Neural progenitor cell (in vitro differentiated cells): ENCODE results near the gene RIPPLY3. TPM values are rescaled to one million over a fixed set of nuclear protein-coding genes. Genes with fewer than 3 reads are reported as not detected.

ENCODE experiments used
- DNase-seq: peaks from one replicate; pipeline ENCODE4 v3.0.0-alpha.2; 2016; ENCODE audit warnings: low spot score
- H2AFZ ChIP-seq: fragments of 200-600 bp; sonication (generic); replicated peaks from 2 replicates; pipeline ENCODE4 v1.6.1; 2016; ENCODE audit warnings: antibody characterized with exemption
- H3F3A ChIP-seq: fragments of 200-600 bp; sonication (generic); 2 replicates; pipeline ENCODE4 v1.6.1; 2016; ENCODE audit warnings: antibody characterized with exemption, low read depth
- H3K27ac ChIP-seq: fragments of 200-600 bp; sonication (generic); 2 replicates; pipeline ENCODE4 v1.5.1; 2016; ENCODE audit warnings: mild to moderate bottlenecking
- H3K27me3 ChIP-seq: fragments of 200-600 bp; sonication (generic); 2 replicates; pipeline ENCODE4 v1.6.1; 2016; ENCODE audit warnings: mild to moderate bottlenecking, moderate library complexity
- H3K36me3 ChIP-seq: fragments of 200-600 bp; sonication (generic); 2 replicates; pipeline ENCODE4 v1.5.1; 2016
- H3K4me1 ChIP-seq: fragments of 200-600 bp; sonication (generic); 2 replicates; pipeline ENCODE4 v1.6.1; 2016; ENCODE audit warnings: mixed run types
- H3K4me2 ChIP-seq: fragments of 200-600 bp; sonication (generic); 2 replicates; pipeline ENCODE4 v1.6.1; 2016
- H3K4me3 ChIP-seq: fragments of 200-600 bp; sonication (generic); 2 replicates; pipeline ENCODE4 v1.5.1; 2016
- H3K79me2 ChIP-seq: fragments of 200-600 bp; sonication (generic); 2 replicates; pipeline ENCODE4 v1.6.1; 2016; ENCODE audit warnings: low read depth
- H3K9ac ChIP-seq: fragments of 200-600 bp; sonication (generic); 2 replicates; pipeline ENCODE4 v1.6.1; 2016
- H3K9me3 ChIP-seq: fragments of 200-600 bp; sonication (generic); 2 replicates; pipeline ENCODE4 v1.5.1; 2016; ENCODE audit warnings: low read depth
- H4K20me1 ChIP-seq: fragments of 200-600 bp; sonication (generic); 2 replicates; pipeline ENCODE4 v1.6.1; 2016; ENCODE audit warnings: low read depth
- H3K27ac Mint-ChIP-seq: 3 replicates; pipeline ENCODE4 v1.8.0; 2021; ENCODE audit warnings: mixed read lengths
- H3K27me3 Mint-ChIP-seq: 2 replicates; pipeline ENCODE4 v1.8.0; 2022; ENCODE audit warnings: low read depth, mild to moderate bottlenecking, inconsistent platforms, moderate library complexity, mixed read lengths; ENCODE audit not compliant: insufficient read depth
- H3K36me3 Mint-ChIP-seq: 3 replicates; pipeline ENCODE4 v1.8.0; 2021; ENCODE audit warnings: mixed read lengths
- H3K4me1 Mint-ChIP-seq: 3 replicates; pipeline ENCODE4 v1.8.0; 2021; ENCODE audit warnings: mixed read lengths
- H3K4me3 Mint-ChIP-seq: 3 replicates; pipeline ENCODE4 v1.8.0; 2021; ENCODE audit warnings: mild to moderate bottlenecking, moderate library complexity, mixed read lengths
- H3K9me3 Mint-ChIP-seq: 3 replicates; pipeline ENCODE4 v1.8.0; 2020; ENCODE audit warnings: mixed read lengths
- EZH2 ChIP-seq: fragments of 200-600 bp; sonication (generic); IDR thresholded peaks from 2 replicates; pipeline ENCODE4 v1.6.1; 2017; ENCODE audit warnings: antibody characterized with exemption, mild to moderate bottlenecking, moderate library complexity
- EZH2phosphoT487 ChIP-seq: fragments of 200-600 bp; sonication (generic); IDR thresholded peaks from 2 replicates; pipeline ENCODE4 v1.6.1; 2017; ENCODE audit warnings: antibody characterized with exemption
- total RNA-seq: library from RNA; depleted of rRNA; stranded (reverse); fragments of >200 nt; gene quantifications from 2 replicates; pipeline ENCODE4 v1.2.3, GENCODE V29; 2015; ENCODE audit warnings: low replicate concordance
- TF ChIP-seq, protein P1 (sequence below): fragments of 200-600 bp; sonication (generic); IDR thresholded peaks from 2 replicates; pipeline ENCODE4 v1.5.1; 2017; ENCODE audit warnings: antibody characterized with exemption, mild to moderate bottlenecking

The RIPPLY3 gene
- total RNA-seq, 1 donor from 2014 or later: 2.8 TPM

DNA sequence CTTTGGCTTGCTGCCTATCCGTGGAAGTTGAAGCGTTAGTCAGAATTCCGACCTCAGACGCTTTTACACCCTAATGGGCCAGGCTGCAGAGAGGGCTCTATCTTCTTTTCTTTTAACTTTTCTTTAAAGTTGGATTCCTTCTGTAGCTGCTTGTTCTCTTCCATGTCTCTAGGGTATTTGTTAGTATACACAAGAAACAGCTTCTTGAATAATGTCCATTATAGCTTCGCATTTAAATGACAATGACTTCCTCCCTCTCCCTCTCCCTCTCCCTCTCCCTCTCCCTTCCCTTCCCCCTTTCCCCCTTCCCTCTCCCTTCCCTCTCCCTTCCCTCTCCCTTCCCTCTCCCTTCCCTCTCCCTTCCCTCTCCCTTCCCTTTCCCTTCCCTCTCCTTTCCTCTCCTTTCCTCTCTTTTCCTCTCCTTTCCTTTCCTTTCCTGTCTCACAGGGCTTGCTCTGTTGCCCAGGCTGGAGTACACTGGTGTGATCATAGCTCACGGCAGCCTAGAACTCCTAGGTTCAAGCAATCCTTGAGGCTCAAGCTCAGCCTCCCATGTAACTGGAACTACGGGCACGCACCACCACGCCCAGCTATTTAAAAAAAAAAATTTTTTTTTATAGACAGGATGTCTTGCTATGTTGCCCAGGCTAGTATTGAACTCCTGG, 33.0 kb downstream of the RIPPLY3 start:
- Mint-ChIP-seq H3K27ac (no peak overlapping the region), H3K27me3 (peaks cover 6% of the 10 kb centered on the region), H3K9me3 (no peaks in the 10 kb centered on the region), H3K4me1 (peaks cover 8% of the 10 kb centered on the region), H3K4me3 (no peak overlapping the region), H3K36me3 (no peaks in the 10 kb centered on the region)
- H2AFZ ChIP-seq: peak overlapping the region; percentile 31
- no peak overlapping the region for H3K4me3 ChIP-seq
- peaks cover 64% of the 10 kb centered on the region for H3K27me3 ChIP-seq
- H3K4me2 ChIP-seq: peak overlapping the region; percentile 42
- no peaks in the 10 kb centered on the region for H3K9me3 ChIP-seq
- no peaks in the 10 kb centered on the region for H3K36me3 ChIP-seq
- H3K79me2 ChIP-seq: no peaks in the 10 kb centered on the region
- no peaks in the 10 kb centered on the region for H4K20me1 ChIP-seq
- H3K4me1 ChIP-seq: peaks cover 14% of the 10 kb centered on the region
- TF ChIP-seq EZH2 (no peak), EZH2phosphoT487 (no peak)
- TF ChIP-seq, protein P1, sequence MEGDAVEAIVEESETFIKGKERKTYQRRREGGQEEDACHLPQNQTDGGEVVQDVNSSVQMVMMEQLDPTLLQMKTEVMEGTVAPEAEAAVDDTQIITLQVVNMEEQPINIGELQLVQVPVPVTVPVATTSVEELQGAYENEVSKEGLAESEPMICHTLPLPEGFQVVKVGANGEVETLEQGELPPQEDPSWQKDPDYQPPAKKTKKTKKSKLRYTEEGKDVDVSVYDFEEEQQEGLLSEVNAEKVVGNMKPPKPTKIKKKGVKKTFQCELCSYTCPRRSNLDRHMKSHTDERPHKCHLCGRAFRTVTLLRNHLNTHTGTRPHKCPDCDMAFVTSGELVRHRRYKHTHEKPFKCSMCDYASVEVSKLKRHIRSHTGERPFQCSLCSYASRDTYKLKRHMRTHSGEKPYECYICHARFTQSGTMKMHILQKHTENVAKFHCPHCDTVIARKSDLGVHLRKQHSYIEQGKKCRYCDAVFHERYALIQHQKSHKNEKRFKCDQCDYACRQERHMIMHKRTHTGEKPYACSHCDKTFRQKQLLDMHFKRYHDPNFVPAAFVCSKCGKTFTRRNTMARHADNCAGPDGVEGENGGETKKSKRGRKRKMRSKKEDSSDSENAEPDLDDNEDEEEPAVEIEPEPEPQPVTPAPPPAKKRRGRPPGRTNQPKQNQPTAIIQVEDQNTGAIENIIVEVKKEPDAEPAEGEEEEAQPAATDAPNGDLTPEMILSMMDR: no peak
- H3F3A ChIP-seq: peaks cover 11% of the 10 kb centered on the region
- no peak for DNase-seq
- H3K27ac ChIP-seq: no peak overlapping the region
- no peak overlapping the region for H3K9ac ChIP-seq

DNA sequence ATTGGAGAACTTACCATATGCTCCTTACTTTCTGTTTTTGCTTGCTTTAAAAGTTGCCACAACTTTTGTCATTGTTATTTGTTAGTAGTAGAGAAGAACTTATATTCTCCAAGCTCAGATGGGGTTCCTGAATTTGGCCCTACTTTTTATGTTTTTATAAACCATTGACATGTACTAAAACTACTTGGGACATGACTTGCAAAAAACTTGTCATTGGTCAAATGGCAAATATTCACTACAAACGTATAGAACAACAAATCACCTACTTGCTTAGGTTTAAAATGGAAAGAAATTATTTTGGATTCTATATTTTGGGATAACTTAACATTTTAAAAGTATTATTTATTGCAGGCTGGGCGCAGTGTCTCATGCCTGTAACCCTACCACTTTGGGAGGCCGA, 33.7 kb downstream of the RIPPLY3 start:
- no peak overlapping the region for H2AFZ ChIP-seq
- no peaks in the 10 kb centered on the region for H3K36me3 Mint-ChIP-seq
- H3K4me1 Mint-ChIP-seq: peaks cover 10% of the 10 kb centered on the region
- H3K9me3 ChIP-seq: no peaks in the 10 kb centered on the region
- peaks cover 11% of the 10 kb centered on the region for H3F3A ChIP-seq
- no peak overlapping the region for H3K9ac ChIP-seq
- H3K27me3 ChIP-seq: peaks cover 71% of the 10 kb centered on the region
- no peak for DNase-seq
- H3K27ac ChIP-seq: no peak overlapping the region
- H3K27me3 Mint-ChIP-seq: peaks cover 8% of the 10 kb centered on the region
- no peaks in the 10 kb centered on the region for H3K36me3 ChIP-seq
- H3K4me2 ChIP-seq: no peak overlapping the region
- no peak overlapping the region for H3K4me3 Mint-ChIP-seq
- TF ChIP-seq, protein P1: no peak
- TF ChIP-seq EZH2phosphoT487 (no peak), EZH2 (no peak)
- H3K4me1 ChIP-seq: peaks cover 14% of the 10 kb centered on the region
- H3K4me3 ChIP-seq: no peak overlapping the region
- no peaks in the 10 kb centered on the region for H3K9me3 Mint-ChIP-seq
- no peak overlapping the region for H3K27ac Mint-ChIP-seq
- no peaks in the 10 kb centered on the region for H4K20me1 ChIP-seq
- no peaks in the 10 kb centered on the region for H3K79me2 ChIP-seq

DNA sequence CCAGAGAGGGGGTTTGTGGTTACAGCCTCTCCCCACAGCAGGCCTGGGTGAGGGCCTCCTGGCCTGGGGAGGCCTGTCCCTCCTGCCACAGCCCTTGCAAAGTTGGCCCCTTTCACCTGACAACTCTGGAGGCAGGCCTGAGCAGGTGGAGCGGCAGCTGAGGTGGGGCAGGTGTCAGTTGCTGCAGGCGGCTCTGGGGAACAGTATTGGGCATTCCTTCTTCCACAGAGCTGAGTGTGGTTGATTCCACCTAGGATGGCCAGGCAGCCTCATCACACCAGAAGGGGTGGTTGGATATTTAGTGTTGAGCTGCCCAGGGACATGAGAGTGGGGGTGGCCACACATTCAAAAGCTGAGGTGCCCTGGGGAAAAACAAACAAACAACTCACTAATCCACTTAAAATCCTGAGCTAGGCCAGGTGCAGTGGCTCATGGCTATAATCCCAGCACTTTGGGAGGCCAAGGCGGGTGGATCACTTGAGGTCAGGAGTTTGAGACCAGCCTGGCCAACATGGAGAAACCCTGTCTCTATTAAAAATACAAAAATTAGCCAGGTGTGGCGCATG, 35.3 kb downstream of the RIPPLY3 start:
- no peaks in the 10 kb centered on the region for H4K20me1 ChIP-seq
- Mint-ChIP-seq H3K36me3 (no peaks in the 10 kb centered on the region), H3K4me1 (peaks cover 16% of the 10 kb centered on the region), H3K27me3 (peaks cover 9% of the 10 kb centered on the region), H3K9me3 (peaks cover 4% of the 10 kb centered on the region), H3K27ac (no peak overlapping the region), H3K4me3 (no peak overlapping the region)
- H3K79me2 ChIP-seq: no peaks in the 10 kb centered on the region
- H3F3A ChIP-seq: peaks cover 11% of the 10 kb centered on the region
- no peaks in the 10 kb centered on the region for H3K9me3 ChIP-seq
- no peaks in the 10 kb centered on the region for H3K36me3 ChIP-seq
- H3K9ac ChIP-seq: no peak overlapping the region
- H3K4me3 ChIP-seq: no peak overlapping the region
- no peak overlapping the region for H3K27ac ChIP-seq
- peaks cover 14% of the 10 kb centered on the region for H3K4me1 ChIP-seq
- H3K27me3 ChIP-seq: peaks cover 83% of the 10 kb centered on the region
- peak overlapping the region; percentile 49 for H3K4me2 ChIP-seq
- DNase-seq: peak; percentile 58
- TF ChIP-seq EZH2phosphoT487: peak; percentile 74
- TF ChIP-seq EZH2: no peak
- TF ChIP-seq, protein P1: no peak
- H2AFZ ChIP-seq: no peak overlapping the region
